ENCODE measurements around the gene SSH3. TPM values are rescaled to one million over a fixed set of nuclear protein-coding genes. Genes with fewer than 3 reads are reported as not detected.

The SSH3 gene
- total RNA-seq, 1 experiment from 2014 or later = 0.82 TPM

Small RNA genes lying within 50 kb of the gene (small RNA-seq; reads per million reads assigned to genes)
- gene RN7SKP239 = 1.1 reads per million, percentile 31 among the genes with 10 or more reads in this experiment

Other genes starting within 250 kb of the SSH3 start
- not detected in 2 replicates for gene RHOD, start 246.7 kb upstream of the SSH3 start, total RNA-seq (2014; rRNA removed; shearing (Covaris generic); ENCODE audit: low replicate concordance)
- 44.7 and 55.8 TPM in 2 replicates for gene KDM2A, start 184.3 kb upstream of the SSH3 start, total RNA-seq (2014; rRNA removed; shearing (Covaris generic); ENCODE audit: low replicate concordance)
- gene GRK2, start 37.1 kb upstream of the SSH3 start, total RNA-seq (2014; rRNA removed; shearing (Covaris generic); ENCODE audit: low replicate concordance) = 94.7 and 190 TPM in 2 replicates
- 31.3 and 91.8 TPM in 2 replicates for gene ANKRD13D, start 14.2 kb upstream of the SSH3 start, total RNA-seq (2014; rRNA removed; shearing (Covaris generic); ENCODE audit: low replicate concordance)
- gene POLD4, start 50.0 kb downstream of the SSH3 start, total RNA-seq (2014; rRNA removed; shearing (Covaris generic); ENCODE audit: low replicate concordance) = 362 and 684 TPM in 2 replicates
- 6.4 and 13.9 TPM in 2 replicates for gene CLCF1, start 70.1 kb downstream of the SSH3 start, total RNA-seq (2014; rRNA removed; shearing (Covaris generic); ENCODE audit: low replicate concordance)
- gene RAD9A, start 88.5 kb downstream of the SSH3 start, total RNA-seq (2014; rRNA removed; shearing (Covaris generic); ENCODE audit: low replicate concordance) = 14.8 and 19.2 TPM in 2 replicates
- gene PPP1CA, start 98.3 kb downstream of the SSH3 start, total RNA-seq (2014; rRNA removed; shearing (Covaris generic); ENCODE audit: low replicate concordance) = 218 and 332 TPM in 2 replicates
- gene TBC1D10C, start 100.6 kb downstream of the SSH3 start, total RNA-seq (2014; rRNA removed; shearing (Covaris generic); ENCODE audit: low replicate concordance) = 52.4 and 122 TPM in 2 replicates
- gene CARNS1, start 112.1 kb downstream of the SSH3 start, total RNA-seq (2014; rRNA removed; shearing (Covaris generic); ENCODE audit: low replicate concordance) = 0.18 TPM in 1 of 2 replicates, not detected in the other
- gene RPS6KB2, start 125.0 kb downstream of the SSH3 start, total RNA-seq (2014; rRNA removed; shearing (Covaris generic); ENCODE audit: low replicate concordance) = 48.9 and 83.6 TPM in 2 replicates
- gene PTPRCAP, start 134.2 kb downstream of the SSH3 start, total RNA-seq (2014; rRNA removed; shearing (Covaris generic); ENCODE audit: low replicate concordance) = 161 and 348 TPM in 2 replicates
- 15.5 and 40.6 TPM in 2 replicates for gene CORO1B, start 139.9 kb downstream of the SSH3 start, total RNA-seq (2014; rRNA removed; shearing (Covaris generic); ENCODE audit: low replicate concordance)
- not detected in 2 replicates for gene GPR152, start 149.2 kb downstream of the SSH3 start, total RNA-seq (2014; rRNA removed; shearing (Covaris generic); ENCODE audit: low replicate concordance)
- 0.29 TPM in 1 of 2 replicates, not detected in the other for gene CABP4, start 151.8 kb downstream of the SSH3 start, total RNA-seq (2014; rRNA removed; shearing (Covaris generic); ENCODE audit: low replicate concordance)
- gene TMEM134, start 165.7 kb downstream of the SSH3 start, total RNA-seq (2014; rRNA removed; shearing (Covaris generic); ENCODE audit: low replicate concordance) = 69.7 and 99.7 TPM in 2 replicates
- 51.8 and 119 TPM in 2 replicates for gene AIP, start 179.5 kb downstream of the SSH3 start, total RNA-seq (2014; rRNA removed; shearing (Covaris generic); ENCODE audit: low replicate concordance)
- 79.6 and 149 TPM in 2 replicates for gene PITPNM1, start 201.8 kb downstream of the SSH3 start, total RNA-seq (2014; rRNA removed; shearing (Covaris generic); ENCODE audit: low replicate concordance)
- 91.5 and 106 TPM in 2 replicates for gene CDK2AP2, start 204.6 kb downstream of the SSH3 start, total RNA-seq (2014; rRNA removed; shearing (Covaris generic); ENCODE audit: low replicate concordance)
- not detected in 2 replicates for gene CABP2, start 219.9 kb downstream of the SSH3 start, total RNA-seq (2014; rRNA removed; shearing (Covaris generic); ENCODE audit: low replicate concordance)